ENCODE data around the gene TMEM255B. TPM values are rescaled to one million over a fixed set of nuclear protein-coding genes. Genes with fewer than 3 reads are reported as not detected.

TMEM255B gene
- total RNA-seq, 6 donors from 2014 or later = 1.4 to 39.0 (median 13.8) TPM

- ATAC-seq (ENCODE audit: low FRiP score in 2 of 2) (no peak), DNase-seq (no peak)
- H3K9me3 ChIP-seq = no peaks in the 10 kb centered on the region
- H3K36me3 ChIP-seq = no peaks in the 10 kb centered on the region
- H3K27me3 ChIP-seq = peaks cover 0 to 8% (median 0%) of the 10 kb centered on the region in 4 donors
- no peak overlapping the region for H3K27ac ChIP-seq
- H3K4me1 ChIP-seq = peaks cover 0 to 8% (median 6%) of the 10 kb centered on the region in 4 donors
- no peak overlapping the region for H3K4me3 ChIP-seq
- WGBS, 2 donors = 40 to 71% methylated on average over 27 to 34 of the region's 34 CpGs
- TF ChIP-seq POLR2A (IDR thresholded peaks at IDR 0.05) (no peak), EP300 (IDR thresholded peaks at IDR 0.05) (no peak), POLR2AphosphoS5 (IDR thresholded peaks at IDR 0.05) (no peak)
- TF ChIP-seq, protein P1, sequence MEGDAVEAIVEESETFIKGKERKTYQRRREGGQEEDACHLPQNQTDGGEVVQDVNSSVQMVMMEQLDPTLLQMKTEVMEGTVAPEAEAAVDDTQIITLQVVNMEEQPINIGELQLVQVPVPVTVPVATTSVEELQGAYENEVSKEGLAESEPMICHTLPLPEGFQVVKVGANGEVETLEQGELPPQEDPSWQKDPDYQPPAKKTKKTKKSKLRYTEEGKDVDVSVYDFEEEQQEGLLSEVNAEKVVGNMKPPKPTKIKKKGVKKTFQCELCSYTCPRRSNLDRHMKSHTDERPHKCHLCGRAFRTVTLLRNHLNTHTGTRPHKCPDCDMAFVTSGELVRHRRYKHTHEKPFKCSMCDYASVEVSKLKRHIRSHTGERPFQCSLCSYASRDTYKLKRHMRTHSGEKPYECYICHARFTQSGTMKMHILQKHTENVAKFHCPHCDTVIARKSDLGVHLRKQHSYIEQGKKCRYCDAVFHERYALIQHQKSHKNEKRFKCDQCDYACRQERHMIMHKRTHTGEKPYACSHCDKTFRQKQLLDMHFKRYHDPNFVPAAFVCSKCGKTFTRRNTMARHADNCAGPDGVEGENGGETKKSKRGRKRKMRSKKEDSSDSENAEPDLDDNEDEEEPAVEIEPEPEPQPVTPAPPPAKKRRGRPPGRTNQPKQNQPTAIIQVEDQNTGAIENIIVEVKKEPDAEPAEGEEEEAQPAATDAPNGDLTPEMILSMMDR (IDR thresholded peaks at IDR 0.05) = no peak
These were observed 29.6 kb upstream of the TMEM255B start for GRCh38 chr13:113729187-113730019.

- H3K4me1 ChIP-seq = no peaks in the 10 kb centered on the region
- ATAC-seq (ENCODE audit: low FRiP score in 2 of 2) = no peak
- WGBS, 2 donors = 52 to 92% methylated on average over 8 to 10 of the region's 21 CpGs
- H3K9me3 ChIP-seq = no peaks in the 10 kb centered on the region
- no peak overlapping the region for H3K27ac ChIP-seq
- peaks cover 0 to 8% (median 0%) of the 10 kb centered on the region in 4 donors for H3K27me3 ChIP-seq
- H3K36me3 ChIP-seq = no peaks in the 10 kb centered on the region
- no peak for DNase-seq
- H3K4me3 ChIP-seq = no peak overlapping the region
- TF ChIP-seq EP300 (IDR thresholded peaks at IDR 0.05) = no peak
- TF ChIP-seq, protein P1 (IDR thresholded peaks at IDR 0.05) = no peak
- no peak for TF ChIP-seq POLR2A (IDR thresholded peaks at IDR 0.05)
- no peak for TF ChIP-seq POLR2AphosphoS5 (IDR thresholded peaks at IDR 0.05)
These were observed 28.8 kb upstream of the TMEM255B start for GRCh38 chr13:113730258-113730691.

GRCh38 chr13:113730831-113731191 is 28.2 kb upstream of the TMEM255B start:
- no peak for ATAC-seq (ENCODE audit: low FRiP score in 2 of 2)
- no peaks in the 10 kb centered on the region for H3K4me1 ChIP-seq

GRCh38 chr13:113731192-113732175 is 27.5 kb upstream of the TMEM255B start:
- Histone ChIP-seq H3K27me3 (peaks cover 0 to 8% (median 0%) of the 10 kb centered on the region in 4 donors), H3K36me3 (no peaks in the 10 kb centered on the region), H3K4me3 (no peak overlapping the region), H3K27ac (no peak overlapping the region), H3K9me3 (no peaks in the 10 kb centered on the region), H3K4me1 (no peaks in the 10 kb centered on the region)
- WGBS, 2 donors = 80 to 91% methylated on average over 12 to 32 of the region's 32 CpGs
- DNase-seq (no peak), ATAC-seq (ENCODE audit: low FRiP score in 2 of 2) (no peak)
- no peak for TF ChIP-seq POLR2A (IDR thresholded peaks at IDR 0.05)
- no peak for TF ChIP-seq POLR2AphosphoS5 (IDR thresholded peaks at IDR 0.05)
- TF ChIP-seq, protein P1 (IDR thresholded peaks at IDR 0.05) = no peak
- no peak for TF ChIP-seq EP300 (IDR thresholded peaks at IDR 0.05)

More at GRCh38 chr13:113730831-113731191, 28.2 kb upstream of the TMEM255B start:
- Histone ChIP-seq H3K27ac (no peak overlapping the region), H3K4me3 (no peak overlapping the region), H3K36me3 (no peaks in the 10 kb centered on the region), H3K9me3 (no peaks in the 10 kb centered on the region), H3K27me3 (peaks cover 0 to 8% (median 0%) of the 10 kb centered on the region in 4 donors)
- WGBS, 2 donors = 96 to 100% methylated on average over 2 to 4 of the region's 4 CpGs
- TF ChIP-seq, protein P1 (IDR thresholded peaks at IDR 0.05) = no peak
- TF ChIP-seq POLR2AphosphoS5 (IDR thresholded peaks at IDR 0.05) (no peak), POLR2A (IDR thresholded peaks at IDR 0.05) (no peak), EP300 (IDR thresholded peaks at IDR 0.05) (no peak)
- no peak for DNase-seq

Measured in upper lobe of left lung (tissue), 6 donors.